Hepatocyte (in vitro differentiated cells): ENCODE data around the gene C2CD4D.

ENCODE experiments used
- EZH2 ChIP-seq: fragments of 200-600 bp; sonication (generic); IDR thresholded peaks from 2 replicates; pipeline ENCODE4 v1.6.1; 2016; ENCODE audit warnings: antibody characterized with exemption, mild to moderate bottlenecking, borderline replicate concordance
- EZH2phosphoT487 ChIP-seq: fragments of 200-600 bp; sonication (generic); IDR thresholded peaks from one replicate; pipeline ENCODE4 v1.6.1; 2018; ENCODE audit warnings: antibody characterized with exemption, mild to moderate bottlenecking, low read depth, moderate library complexity; ENCODE audit not compliant: unreplicated experiment, severe bottlenecking
- TF ChIP-seq, protein P1 (sequence below): fragments of 200-600 bp; sonication (generic); IDR thresholded peaks from 2 replicates; pipeline ENCODE4 v1.5.1; 2016; ENCODE audit warnings: antibody characterized with exemption, mild to moderate bottlenecking; ENCODE audit not compliant: poor library complexity

- TF ChIP-seq, protein P1, sequence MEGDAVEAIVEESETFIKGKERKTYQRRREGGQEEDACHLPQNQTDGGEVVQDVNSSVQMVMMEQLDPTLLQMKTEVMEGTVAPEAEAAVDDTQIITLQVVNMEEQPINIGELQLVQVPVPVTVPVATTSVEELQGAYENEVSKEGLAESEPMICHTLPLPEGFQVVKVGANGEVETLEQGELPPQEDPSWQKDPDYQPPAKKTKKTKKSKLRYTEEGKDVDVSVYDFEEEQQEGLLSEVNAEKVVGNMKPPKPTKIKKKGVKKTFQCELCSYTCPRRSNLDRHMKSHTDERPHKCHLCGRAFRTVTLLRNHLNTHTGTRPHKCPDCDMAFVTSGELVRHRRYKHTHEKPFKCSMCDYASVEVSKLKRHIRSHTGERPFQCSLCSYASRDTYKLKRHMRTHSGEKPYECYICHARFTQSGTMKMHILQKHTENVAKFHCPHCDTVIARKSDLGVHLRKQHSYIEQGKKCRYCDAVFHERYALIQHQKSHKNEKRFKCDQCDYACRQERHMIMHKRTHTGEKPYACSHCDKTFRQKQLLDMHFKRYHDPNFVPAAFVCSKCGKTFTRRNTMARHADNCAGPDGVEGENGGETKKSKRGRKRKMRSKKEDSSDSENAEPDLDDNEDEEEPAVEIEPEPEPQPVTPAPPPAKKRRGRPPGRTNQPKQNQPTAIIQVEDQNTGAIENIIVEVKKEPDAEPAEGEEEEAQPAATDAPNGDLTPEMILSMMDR = no peak
- TF ChIP-seq EZH2 = no peak
- no peak for TF ChIP-seq EZH2phosphoT487
Measured at GRCh38 chr1:151867321-151867720, 27.7 kb upstream of the C2CD4D start.
